Pancreas (tissue), 10 donors: ENCODE results near the gene BMP6. TPM values are rescaled to one million over a fixed set of nuclear protein-coding genes. Genes with fewer than 3 reads are reported as not detected.

Source experiments
- ATAC-seq, 4 donors: fragments of 200-7000 bp; cut with Tn5 transposase; one replicate each; pipeline versions ENCODE4 v1.8.0 to v1.9.1; 2020; ENCODE audit warnings: mild to moderate bottlenecking in 4 of 4, moderate library complexity in 4 of 4
- DNase-seq, 6 donors: peaks; one replicate each; pipeline ENCODE4 v3.0.0-alpha.2; 2020
- FAIRE-seq: peaks from 2 replicates; lab custom pipeline; 2012; peaks lifted over from hg19 to GRCh38; lab: Jason Lieb, UNC
- H3K27ac ChIP-seq, 4 donors: fragments of 200-600 bp; sonication (generic); 1 replicate in 3 of 4; 2 replicates in 1 of 4; pipeline versions ENCODE4 v1.5.0 to v1.8.0; 2020
- H3K27me3 ChIP-seq, 4 donors: fragments of 200-600 bp; one replicate each; pipeline ENCODE4 v1.8.0; 2021
- H3K36me3 ChIP-seq, 3 donors: fragments of 200-600 bp; sonication (generic) in 1 of 3; one replicate each; pipeline versions ENCODE4 v1.5.0 to v1.8.0; 2020 to 2021
- H3K4me1 ChIP-seq, 3 donors: fragments of 200-600 bp; one replicate each; pipeline ENCODE4 v1.8.0; 2021
- H3K4me3 ChIP-seq, 4 donors: fragments of 200-600 bp; sonication (generic) in 2 of 4; one replicate each; pipeline versions ENCODE4 v1.5.0 to v1.8.0; 2020 to 2021
- H3K9me3 ChIP-seq, 4 donors: fragments of 200-600 bp; one replicate each; pipeline ENCODE4 v1.8.0; 2021
- CTCF ChIP-seq, 4 donors: fragments of 200-600 bp; sonication (generic) in 3 of 4; IDR thresholded peaks; one replicate each; pipeline versions ENCODE4 v1.5.0 to v1.8.0; 2021; ENCODE audit warnings: antibody characterized with exemption in 4 of 4
- WGBS, 2 donors: extraction: QIAGEN DNeasy Blood & Tissue Kit; methylation state at CpG; one replicate each; pipeline ENCODE4 v1.1.7; 2013; 5-methylcytosine and 5-hydroxymethylcytosine counted together
- intact Hi-C, 3 donors: fragments of 100-400 bp; cut with DNase I; formaldehyde crosslinking; loops; one replicate each; pipeline versions ENCODE4 v1.11.1 to v1.14.2; 2022
- polyA plus RNA-seq, 2 donors: library from polyadenylated mRNA; stranded (reverse); fragments of 200-250 nt; gene quantifications; one replicate each; pipeline ENCODE4 v1.2.3, GENCODE V29; 2013
- total RNA-seq, 6 donors: library from RNA; stranded (reverse); fragmentation: NEBNext Ultra II Directional in 4 of 6; extraction: Animal tissue kit (Norgen Biotek cat#: 25700) in 4 of 6; gene quantifications; one replicate each; pipeline versions ENCODE4 v1.2.1 to v1.2.4, GENCODE V29; 2021 to 2023
- donor health status: healthy with polysubstance abuse.
- donor health status: DM: no; HTN: no; CAD: no; lungs with moderate emphysema.
- donor health status: DM: no; HTN: no; CAD: no.
- donor health status: control.
- donor health status: control.
- donor health status: Bipolar disorder and iron deficiency.
- donor health status: DM: yes; HTN: yes; CAD: no.
- donor health status: DM: no; HTN: no; CAD: no.
- donor health status: DM: no; HTN: no; CAD: no.
- donor health status: DM: yes; HTN: yes; CAD: no.

Gene BMP6
- total and polyA plus RNA-seq, 8 donors, result 0.09 to 0.69 (median 0.35) TPM

DNA sequence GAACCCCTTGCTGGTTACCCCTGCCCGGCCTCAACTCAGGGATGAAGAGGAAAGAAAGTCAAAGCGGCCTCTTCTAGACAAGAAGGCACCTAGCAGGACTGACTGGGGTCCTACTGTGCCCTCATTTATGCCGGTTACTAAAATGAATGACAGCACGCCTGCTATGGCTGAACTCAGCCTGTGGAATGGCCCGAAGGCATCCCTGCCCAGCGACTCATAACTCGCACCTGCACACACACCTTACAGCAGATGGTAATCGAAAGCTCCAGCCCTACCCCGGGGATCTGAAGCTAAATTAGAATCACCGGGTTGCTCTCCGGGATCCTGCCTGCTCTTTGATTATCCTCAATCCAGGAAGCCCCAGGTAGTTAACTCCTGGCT lies 185.4 kb downstream of the BMP6 start:
- Histone ChIP-seq H3K27me3 (no peaks in the 10 kb centered on the region), H3K4me1 (peaks cover 5 to 25% (median 6%) of the 10 kb centered on the region in 3 donors), H3K4me3 (peak overlapping the region in 3 of 4 donors; percentile 56 to 78 (median 73)), H3K27ac (no peak overlapping the region), H3K36me3 (no peaks in the 10 kb centered on the region), H3K9me3 (no peaks in the 10 kb centered on the region)
- DNase-seq (no peak), FAIRE-seq (no peak), ATAC-seq (no peak)
- 78 to 83% methylated on average over 11 of the region's 11 CpGs for WGBS, 2 donors
- intact Hi-C loops, result no loop called here
- TF ChIP-seq CTCF (IDR thresholded peaks at IDR 0.05), result no peak

- FAIRE-seq, result no peak
- intact Hi-C loops, result no loop called here
- no peaks in the 10 kb centered on the region for H3K9me3 ChIP-seq
- WGBS, 2 donors, result 86 to 87% methylated on average over 6 of the region's 6 CpGs
- H3K4me1 ChIP-seq, result peaks cover 5 to 20% (median 5%) of the 10 kb centered on the region in 3 donors
- no peak for TF ChIP-seq CTCF (IDR thresholded peaks at IDR 0.05)
- no peak for DNase-seq
- H3K27ac ChIP-seq, result no peak overlapping the region
- H3K27me3 ChIP-seq, result no peaks in the 10 kb centered on the region
- ATAC-seq, result no peak
- H3K4me3 ChIP-seq, result no peak overlapping the region
- H3K36me3 ChIP-seq, result no peaks in the 10 kb centered on the region
These were observed 186.1 kb downstream of the BMP6 start for GRCh38 chr6:7912024-7912423.

DNA sequence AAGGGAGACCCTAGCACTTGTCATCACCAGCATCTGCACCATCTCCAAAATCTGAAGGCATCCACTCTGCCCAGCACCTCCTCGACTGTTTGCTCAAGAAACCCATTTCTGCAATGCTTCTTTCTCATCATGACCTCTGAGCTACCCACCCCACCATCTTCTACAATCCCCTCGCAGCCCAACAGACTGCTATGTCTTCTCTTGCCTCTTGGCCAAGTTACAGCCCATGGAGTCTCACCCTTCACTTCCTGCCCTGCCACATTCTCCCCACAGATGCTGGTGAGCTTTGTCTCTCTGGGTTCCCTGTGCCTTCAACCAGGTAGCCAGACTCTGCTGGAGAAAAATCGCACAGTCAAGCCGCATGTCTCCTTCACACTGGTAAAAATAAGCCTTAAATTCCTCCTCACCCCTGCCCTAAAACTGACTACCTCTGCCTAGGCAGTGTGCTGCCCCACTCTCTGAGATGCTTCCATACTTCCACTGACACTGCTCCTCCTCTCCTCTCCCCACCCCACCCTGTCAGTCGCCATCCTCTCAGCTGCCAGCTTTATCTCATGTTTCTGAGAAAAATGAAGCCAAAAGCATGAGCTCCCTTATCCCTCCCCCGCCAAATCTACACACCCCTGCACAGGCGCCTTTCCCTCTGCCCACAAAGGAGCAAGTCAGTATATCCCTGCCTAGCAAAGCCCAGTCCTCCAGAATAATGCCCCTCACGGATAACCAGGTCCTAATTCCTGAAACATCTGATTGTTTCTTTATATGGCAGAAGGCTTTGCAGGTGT lies 187.0 kb downstream of the BMP6 start:
- WGBS, 2 donors, result 66 to 72% methylated on average over 8 of the region's 8 CpGs
- H3K27me3 ChIP-seq, result no peaks in the 10 kb centered on the region
- DNase-seq (no peak), FAIRE-seq (no peak), ATAC-seq (no peak)
- H3K4me1 ChIP-seq, result peaks cover 0 to 11% (median 5%) of the 10 kb centered on the region in 3 donors
- H3K27ac ChIP-seq, result no peak overlapping the region
- H3K9me3 ChIP-seq, result no peaks in the 10 kb centered on the region
- no peaks in the 10 kb centered on the region for H3K36me3 ChIP-seq
- H3K4me3 ChIP-seq, result no peak overlapping the region
- intact Hi-C loops, result no loop called here
- no peak for TF ChIP-seq CTCF (IDR thresholded peaks at IDR 0.05)

GRCh38 chr6:7914311-7914710 lies 188.4 kb downstream of the BMP6 start:
- Histone ChIP-seq H3K4me1 (no peaks in the 10 kb centered on the region), H3K4me3 (no peak overlapping the region), H3K9me3 (no peaks in the 10 kb centered on the region), H3K36me3 (no peaks in the 10 kb centered on the region), H3K27ac (no peak overlapping the region), H3K27me3 (no peaks in the 10 kb centered on the region)
- ATAC-seq, result no peak
- no peak for DNase-seq
- no peak for TF ChIP-seq CTCF (IDR thresholded peaks at IDR 0.05)
- FAIRE-seq, result no peak
- intact Hi-C loops, result no loop called here
- 48 to 55% methylated on average over 5 of the region's 5 CpGs for WGBS, 2 donors
